C4-2B (cell line): ENCODE measurements around the gene SCN8A.

Experiments used
- CTCF ChIP-seq: fragments of 450-650 bp; conservative IDR thresholded peaks from 2 replicates; pipeline ENCODE4 v1.5.1; 2017; ENCODE audit warnings: mild to moderate bottlenecking
- ZFX ChIP-seq: fragments of 450-650 bp; IDR thresholded peaks from 2 replicates; pipeline ENCODE4 v1.6.1; 2017

- TF ChIP-seq CTCF (no peak), ZFX (no peak)
These were observed 157.2 kb downstream of the SCN8A start for GRCh38 chr12:51748235-51748634.
